ENCODE results near the gene PRDX1. TPM values are rescaled to one million over a fixed set of nuclear protein-coding genes. Genes with fewer than 3 reads are reported as not detected.

Gene PRDX1
- total RNA-seq, 1 donor from 2014 or later = 351 TPM

DNA sequence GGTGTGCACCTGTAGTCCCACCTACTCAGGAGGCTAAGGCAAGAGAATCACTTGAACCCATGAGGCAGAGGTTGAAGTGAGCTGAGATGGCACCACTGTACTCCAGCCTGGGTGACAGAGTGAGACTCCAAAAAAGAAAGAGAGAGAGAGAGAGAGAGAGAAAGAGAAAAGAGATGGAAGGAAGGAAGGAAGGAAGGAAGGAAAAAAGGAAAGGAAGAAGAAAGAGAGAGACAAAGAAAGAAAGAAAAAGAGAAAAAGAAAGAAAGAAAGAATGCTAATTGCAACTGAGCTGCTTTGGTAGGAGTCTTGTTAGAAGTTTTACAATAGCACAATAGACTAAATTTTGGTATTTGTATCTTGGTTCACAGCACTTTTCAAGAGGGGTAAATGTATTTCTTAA, 56.4 kb downstream of the PRDX1 start:
- DNase-seq (ENCODE audit: low spot score) = no peak

Other genes with a start within 250 kb of the PRDX1 start
- 2.3 TPM for gene HPDL, start 195.0 kb downstream of the PRDX1 start, total RNA-seq
- gene TOE1, start 181.7 kb downstream of the PRDX1 start, total RNA-seq = 11.8 TPM
- 34.2 TPM for gene MUTYH, start 181.4 kb downstream of the PRDX1 start, total RNA-seq
- 12.3 TPM for gene TESK2, start 30.7 kb downstream of the PRDX1 start, total RNA-seq
- gene CCDC163, start 21.8 kb downstream of the PRDX1 start, total RNA-seq = 3.2 TPM
- 9.7 TPM for gene MMACHC, start 21.6 kb downstream of the PRDX1 start, total RNA-seq
- 120 TPM for gene AKR1A1, start 28.9 kb upstream of the PRDX1 start, total RNA-seq
- gene NASP, start 62.2 kb upstream of the PRDX1 start, total RNA-seq = 82.1 TPM
- gene CCDC17, start 102.2 kb upstream of the PRDX1 start, total RNA-seq = 2.4 TPM
- 134 TPM for gene GPBP1L1, start 164.6 kb upstream of the PRDX1 start, total RNA-seq
- gene TMEM69, start 166.3 kb upstream of the PRDX1 start, total RNA-seq = 31.2 TPM
- gene IPP, start 228.8 kb upstream of the PRDX1 start, total RNA-seq = 19.6 TPM

Measured in ureter (tissue), 1 donor.